HCT116 (cell line): ENCODE measurements around the gene SENP8. TPM values are rescaled to one million over a fixed set of nuclear protein-coding genes. Genes with fewer than 3 reads are reported as not detected.

Experiments
- ATAC-seq: fragments of 200-7000 bp; cut with Tn5 transposase; 2 replicates; pipeline ENCODE4 v1.9.1; 2020; ENCODE audit warnings: mild to moderate bottlenecking, moderate library complexity
- BruUV-seq: library from RNA; stranded (reverse); fragments of 400-500 nt; replicated peaks from 2 replicates; lab custom pipeline; 2021; lab: Mats Ljungman, UMichigan
- CTCF ChIA-PET: fragments of 300-600 bp; sonication (Branson Sonifier 250); formaldehyde crosslinking; loops from one replicate; lab custom pipeline; 2021; ENCODE audit warnings: antibody characterized with exemption; lab: Charles Lee
- POLR2A ChIA-PET: fragments of 300-600, 350-600 bp; sonication (Branson Sonifier 250); formaldehyde crosslinking; loops from one replicate; lab custom pipeline; 2021; ENCODE audit warnings: antibody characterized with exemption; lab: Charles Lee
- RAD21 ChIA-PET, 2 experiments: fragments of 300-600 bp; sonication (Branson Sonifier 250); formaldehyde crosslinking; loops; one replicate each; lab custom pipeline; 2023; ENCODE audit warnings: low total read pairs in 2 of 2; ENCODE audit not compliant: uncharacterized antibody in 2 of 2, unreplicated experiment in 2 of 2, low non-redundant PET in 1 of 2; lab: Charles Lee
- DNase-seq: peaks from one replicate; pipeline ENCODE4 v3.0.0-alpha.2; 2010; ENCODE audit warnings: low read depth, low spot score
- H2AFZ ChIP-seq: fragments of 200-600 bp; shearing (Covaris generic), sonication (generic); 2 replicates; pipeline ENCODE4 v1.6.1; 2017; ENCODE audit warnings: low read depth, mixed run types, mixed read lengths, antibody characterized with exemption, low read length; ENCODE audit not compliant: poor library complexity, severe bottlenecking
- H3K27ac ChIP-seq: 2 replicates; pipeline ENCODE4 v1.5.1; 2012; ENCODE audit warnings: low read depth, low read length
- H3K27me3 ChIP-seq: fragments of 200-600 bp; sonication (generic); 2 replicates; pipeline ENCODE4 v1.6.1; 2016; ENCODE audit warnings: mixed run types, low read length, mixed read lengths; ENCODE audit not compliant: insufficient read depth
- H3K36me3 ChIP-seq, 2 experiments: fragments of 200-500 bp in 1 of 2; fragments of 200-600 bp in 1 of 2; sonication (Bioruptor generic) in 1 of 2; sonication (generic) in 1 of 2; 2 replicates each; pipeline versions ENCODE4 v1.5.1 to v1.6.1; 2014 to 2016; ENCODE audit warnings: low read length in 2 of 2, inconsistent platforms in 1 of 2, mixed read lengths in 1 of 2, mixed run types in 1 of 2; ENCODE audit not compliant: insufficient read depth in 2 of 2, control insufficient read depth in 1 of 2
- H3K4me1 ChIP-seq, 2 experiments: fragments of 200-600 bp in 1 of 2; sonication (generic) in 1 of 2; 2 replicates each; pipeline versions ENCODE4 v1.5.1 to v1.6.1; 2012 to 2017; ENCODE audit warnings: low read length in 2 of 2, inconsistent platforms in 1 of 2, mild to moderate bottlenecking in 1 of 2, mixed read lengths in 1 of 2, mixed run types in 1 of 2, moderate library complexity in 1 of 2; ENCODE audit not compliant: insufficient read depth in 2 of 2, control insufficient read depth in 1 of 2
- H3K4me2 ChIP-seq: fragments of 200-600 bp; sonication (generic); 2 replicates; pipeline ENCODE4 v1.6.1; 2017; ENCODE audit warnings: mixed run types, low read length, mixed read lengths
- H3K4me3 ChIP-seq, 2 experiments: fragments of 200-600 bp in 1 of 2; sonication (generic) in 1 of 2; replicated peaks in 1 of 2; 2 replicates each; pipeline ENCODE4 v1.5.1; 2011 to 2016; ENCODE audit warnings: low read length in 2 of 2, control low read depth in 1 of 2, low read depth in 1 of 2, mild to moderate bottlenecking in 1 of 2, mixed read lengths in 1 of 2, mixed run types in 1 of 2
- H3K79me2 ChIP-seq: fragments of 200-600 bp; sonication (generic); 2 replicates; pipeline ENCODE4 v1.6.1; 2017; ENCODE audit warnings: mild to moderate bottlenecking, mixed run types, low read length, moderate library complexity, mixed read lengths; ENCODE audit not compliant: insufficient read depth
- H3K9ac ChIP-seq: fragments of 200-600 bp; sonication (generic); 2 replicates; pipeline ENCODE4 v1.6.1; 2016; ENCODE audit warnings: low read length, mixed read lengths
- H3K9me2 ChIP-seq: fragments of 200-600 bp; sonication (generic), shearing (Covaris generic); 2 replicates; pipeline ENCODE4 v1.6.1; 2017; ENCODE audit warnings: mixed run types, mild to moderate bottlenecking, moderate library complexity; ENCODE audit not compliant: insufficient read depth
- H3K9me3 ChIP-seq, 2 experiments: fragments of 200-500 bp in 1 of 2; fragments of 200-600 bp in 1 of 2; sonication (Bioruptor generic) in 1 of 2; sonication (generic) in 1 of 2; 2 replicates each; pipeline ENCODE4 v1.6.1; 2014 to 2017; ENCODE audit warnings: low read length in 2 of 2, mixed read lengths in 2 of 2, inconsistent platforms in 1 of 2, low read depth in 1 of 2, mild to moderate bottlenecking in 1 of 2, mixed run types in 1 of 2, moderate library complexity in 1 of 2; ENCODE audit not compliant: control insufficient read depth in 1 of 2, insufficient read depth in 1 of 2
- H4K20me1 ChIP-seq: fragments of 200-600 bp; sonication (generic), shearing (Covaris generic); 2 replicates; pipeline ENCODE4 v1.6.1; 2017; ENCODE audit warnings: mixed run types, mild to moderate bottlenecking, moderate library complexity; ENCODE audit not compliant: insufficient read depth
- ATF3 ChIP-seq: IDR thresholded peaks from 2 replicates; pipeline ENCODE4 v1.6.1; 2012
- CBX3 ChIP-seq: IDR thresholded peaks from 2 replicates; pipeline ENCODE4 v1.6.1; 2012; ENCODE audit warnings: low read depth
- CEBPB ChIP-seq: IDR thresholded peaks from 2 replicates; pipeline ENCODE4 v1.6.1; 2012; ENCODE audit warnings: low read depth
- CTCF ChIP-seq, 3 experiments: fragments of 200-600 bp in 1 of 3; sonication (generic) in 1 of 3; IDR thresholded peaks in 2 of 3; conservative IDR thresholded peaks in 1 of 3; 2 replicates each; pipeline ENCODE4 v1.5.1; 2012 to 2017; ENCODE audit warnings: low read depth in 2 of 3, low read length in 2 of 3, antibody characterized with exemption in 1 of 3, borderline replicate concordance in 1 of 3, control low read depth in 1 of 3, mild to moderate bottlenecking in 1 of 3, mixed read lengths in 1 of 3, mixed run types in 1 of 3, moderate library complexity in 1 of 3; ENCODE audit not compliant: insufficient read depth in 1 of 3
- ELF1 ChIP-seq: IDR thresholded peaks from 2 replicates; pipeline ENCODE4 v1.6.1; 2012; ENCODE audit warnings: low read depth, borderline replicate concordance
- EZH2 ChIP-seq: fragments of 200-600 bp; sonication (generic); IDR thresholded peaks from 2 replicates; pipeline ENCODE4 v1.6.1; 2017; ENCODE audit warnings: antibody characterized with exemption, mixed run types
- EZH2phosphoT487 ChIP-seq: fragments of 200-600 bp; IDR thresholded peaks from 2 replicates; pipeline ENCODE4 v1.6.1; 2018; ENCODE audit warnings: antibody characterized with exemption, borderline replicate concordance
- POLR2A ChIP-seq: IDR thresholded peaks from 2 replicates; pipeline ENCODE4 v1.7.0; 2011; ENCODE audit warnings: borderline replicate concordance; ENCODE audit not compliant: insufficient read depth, insufficient read length; ENCODE audit errors: extremely low read depth
- POLR2AphosphoS5 ChIP-seq: IDR thresholded peaks from 2 replicates; pipeline ENCODE4 v1.6.1; 2011; ENCODE audit warnings: mild to moderate bottlenecking, low read depth, low read length, moderate library complexity
- RAD21 ChIP-seq: IDR thresholded peaks from 2 replicates; pipeline ENCODE4 v1.6.1; 2012; ENCODE audit warnings: low read depth, mild to moderate bottlenecking
- SP1 ChIP-seq: IDR thresholded peaks from 2 replicates; pipeline ENCODE4 v1.6.1; 2012; ENCODE audit warnings: low read depth
- SRF ChIP-seq: IDR thresholded peaks from 2 replicates; pipeline ENCODE4 v1.6.1; 2012; ENCODE audit warnings: low read depth
- TCF7L2 ChIP-seq: IDR thresholded peaks from 2 replicates; pipeline ENCODE4 v1.7.0; 2011; ENCODE audit warnings: borderline replicate concordance, inconsistent platforms; ENCODE audit not compliant: insufficient read depth, insufficient read length; ENCODE audit errors: extremely low read depth
- YY1 ChIP-seq: IDR thresholded peaks from 2 replicates; pipeline ENCODE4 v1.6.1; 2011; ENCODE audit warnings: low read length, low read depth, moderate library complexity, mild to moderate bottlenecking; ENCODE audit not compliant: insufficient replicate concordance; ENCODE audit errors: extremely low read depth
- intact Hi-C: fragments of 100-400 bp; cut with micrococcal nuclease; formaldehyde crosslinking; loops from 2 replicates; pipeline ENCODE4 v1.10.0; 2022
- total RNA-seq: library from RNA; stranded (reverse); gene quantifications from one replicate; pipeline ENCODE4 v1.2.1, GENCODE V29; 2021; ENCODE audit not compliant: unreplicated experiment

SENP8 gene
- total RNA-seq, 1 experiment from 2014 or later: 3.8 TPM

GRCh38 chr15:72155635-72156616, 37.7 kb downstream of the SENP8 start:
- POLR2A ChIA-PET: no interaction called here
- Histone ChIP-seq H3K9ac (no peak overlapping the region), H4K20me1 (no peaks in the 10 kb centered on the region), H2AFZ (peak overlapping the region; percentile 65), H3K4me2 (peak overlapping the region; percentile 43), H3K9me2 (no peaks in the 10 kb centered on the region), H3K27me3 (no peaks in the 10 kb centered on the region), H3K36me3 (no peaks in the 10 kb centered on the region), H3K4me3 (no peak overlapping the region), H3K4me1 (peaks cover 4 to 12% of the 10 kb centered on the region in 2 experiments; a peak in 3 of 4 replicates), H3K79me2 (no peaks in the 10 kb centered on the region), H3K9me3 (no peaks in the 10 kb centered on the region), H3K27ac (no peak overlapping the region)
- RAD21 ChIA-PET: interaction anchor here (0.8 to 1.6 kb wide), 4 partner anchors 22 to 412 kb away, joined by 3 to 8 read pairs (median 5); no protein-coding TSS in a partner anchor
- intact Hi-C loops: loop anchor here (1.0 to 5.0 kb wide), 5 partner anchors 353 to 1184 kb away; no protein-coding TSS in a partner anchor
- DNase-seq (peak; percentile 59), ATAC-seq (peak; percentile 99)
- CTCF ChIA-PET: interaction anchor here (0.6 to 2.4 kb wide), 13 partner anchors 8 to 581 kb away, joined by 3 to 35 read pairs (median 4); no protein-coding TSS in a partner anchor
- no TSS peak for BruUV-seq
- no peak for TF ChIP-seq EZH2
- no peak for TF ChIP-seq ATF3
- peak; percentile 29 for TF ChIP-seq YY1
- no peak for TF ChIP-seq ELF1
- TF ChIP-seq POLR2A: no peak
- TF ChIP-seq CTCF (IDR thresholded peaks at IDR 0.05 in 2 of 3, conservative IDR thresholded peaks at IDR 0.05 in 1 of 3; ENCODE audit: borderline replicate concordance in 1 of 3, insufficient read depth in 1 of 3, low read depth in 2 of 3, low read length in 2 of 3): peak; percentile 74 to 92 (median 84); a peak in 5 of 6 replicates
- TF ChIP-seq SRF: no peak
- TF ChIP-seq RAD21: peak; percentile 95
- no peak for TF ChIP-seq SP1
- no peak for TF ChIP-seq POLR2AphosphoS5
- no peak for TF ChIP-seq EZH2phosphoT487
- TF ChIP-seq CBX3: no peak
- no peak for TF ChIP-seq CEBPB
- TF ChIP-seq TCF7L2: no peak
